ENCODE results near the gene RPTOR. TPM values are rescaled to one million over a fixed set of nuclear protein-coding genes. Genes with fewer than 3 reads are reported as not detected.
"Not testable (repeated sequence)": the region's sequence is repeated elsewhere in the genome, so short reads cannot be mapped to it uniquely, and the experiment has no call there.

The RPTOR gene
- polyA plus RNA-seq, 4 donors, result 3.2 to 16.5 (median 10.1) TPM

DNA sequence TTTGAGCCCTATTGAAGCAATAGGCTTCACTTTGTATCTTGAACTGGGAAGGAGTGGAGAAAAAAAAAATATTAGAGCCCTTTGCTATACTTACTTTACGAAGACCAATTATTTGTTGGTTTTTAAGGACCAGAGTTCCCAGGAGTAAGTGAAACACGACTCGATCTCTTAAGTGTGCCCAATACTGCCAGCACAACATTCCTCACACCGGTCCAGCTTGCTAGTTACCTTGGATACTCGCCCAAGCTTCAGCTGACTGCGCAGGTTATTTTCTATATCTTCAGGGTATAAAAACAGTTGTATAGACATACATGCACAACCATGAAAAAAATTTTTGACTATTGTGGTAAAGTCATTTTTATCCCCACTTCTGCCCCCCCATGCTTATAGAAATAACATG lies 72.1 kb downstream of the RPTOR start:
- 95 to 100% (median 97%) methylated on average over 6 of the region's 6 CpGs for WGBS, 3 donors
- FAIRE-seq, result no peak

DNA sequence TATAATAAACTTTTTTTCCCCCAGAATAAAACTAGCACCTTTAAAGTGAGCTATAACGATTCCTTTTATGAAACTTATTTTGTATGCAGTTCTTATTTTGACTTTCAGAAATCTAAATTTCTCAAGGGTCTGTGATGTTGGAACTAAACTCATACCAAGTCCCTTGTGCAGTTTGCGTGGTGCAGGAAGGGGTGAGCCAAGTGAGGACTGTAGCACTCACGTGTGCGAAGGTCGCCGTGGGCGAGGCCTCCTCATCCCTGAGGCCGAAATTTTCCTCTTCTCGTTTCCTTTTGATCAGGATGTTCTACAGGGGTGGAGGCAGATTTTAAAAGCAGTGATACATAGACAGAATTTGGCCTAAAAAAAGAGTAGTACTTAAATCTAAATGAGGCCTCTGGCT lies 73.7 kb downstream of the RPTOR start:
- no peak overlapping the region for H3K4me3 ChIP-seq (ENCODE audit: low read depth in 1 of 3, low read length in 3 of 3)
- DNase-seq (peak in 1 of 2 donors; percentile 17), FAIRE-seq (no peak)
- peaks cover 0 to 10% (median 0%) of the 10 kb centered on the region in 3 donors for H3K36me3 ChIP-seq (ENCODE audit: control insufficient read depth in 3 of 3, insufficient read depth in 2 of 3, low read depth in 1 of 3, low read length in 3 of 3)
- no peak overlapping the region for H3K27ac ChIP-seq (ENCODE audit: low read depth in 1 of 3, low read length in 2 of 3)
- H3K4me1 ChIP-seq (ENCODE audit: control insufficient read depth in 3 of 3, insufficient read depth in 2 of 3, low read depth in 1 of 3, low read length in 2 of 3), result peaks cover 0 to 2% (median 0%) of the 10 kb centered on the region in 3 donors
- 56 to 73% (median 56%) methylated on average over 9 of the region's 9 CpGs for WGBS, 3 donors
- H3K9me3 ChIP-seq (ENCODE audit: control insufficient read depth in 2 of 2, insufficient read depth in 1 of 2, low read depth in 1 of 2, low read length in 1 of 2), result no peaks in the 10 kb centered on the region
- H3K27me3 ChIP-seq (ENCODE audit: control insufficient read depth in 3 of 3, insufficient read depth in 3 of 3, low read length in 3 of 3), result no peaks in the 10 kb centered on the region

More for the DNA sequence above, 72.1 kb downstream of the RPTOR start:
- Histone ChIP-seq H3K4me1 (ENCODE audit: control insufficient read depth in 3 of 3, insufficient read depth in 2 of 3, low read depth in 1 of 3, low read length in 2 of 3) (peaks cover 0 to 2% (median 0%) of the 10 kb centered on the region in 3 donors), H3K9me3 (ENCODE audit: control insufficient read depth in 2 of 2, insufficient read depth in 1 of 2, low read depth in 1 of 2, low read length in 1 of 2) (no peaks in the 10 kb centered on the region), H3K27me3 (ENCODE audit: control insufficient read depth in 3 of 3, insufficient read depth in 3 of 3, low read length in 3 of 3) (no peaks in the 10 kb centered on the region), H3K4me3 (ENCODE audit: low read depth in 1 of 3, low read length in 3 of 3) (no peak overlapping the region), H3K36me3 (ENCODE audit: control insufficient read depth in 3 of 3, insufficient read depth in 2 of 3, low read depth in 1 of 3, low read length in 3 of 3) (peaks cover 0 to 6% (median 0%) of the 10 kb centered on the region in 3 donors), H3K27ac (ENCODE audit: low read depth in 1 of 3, low read length in 2 of 3) (no peak overlapping the region)
- no peak for DNase-seq

DNA sequence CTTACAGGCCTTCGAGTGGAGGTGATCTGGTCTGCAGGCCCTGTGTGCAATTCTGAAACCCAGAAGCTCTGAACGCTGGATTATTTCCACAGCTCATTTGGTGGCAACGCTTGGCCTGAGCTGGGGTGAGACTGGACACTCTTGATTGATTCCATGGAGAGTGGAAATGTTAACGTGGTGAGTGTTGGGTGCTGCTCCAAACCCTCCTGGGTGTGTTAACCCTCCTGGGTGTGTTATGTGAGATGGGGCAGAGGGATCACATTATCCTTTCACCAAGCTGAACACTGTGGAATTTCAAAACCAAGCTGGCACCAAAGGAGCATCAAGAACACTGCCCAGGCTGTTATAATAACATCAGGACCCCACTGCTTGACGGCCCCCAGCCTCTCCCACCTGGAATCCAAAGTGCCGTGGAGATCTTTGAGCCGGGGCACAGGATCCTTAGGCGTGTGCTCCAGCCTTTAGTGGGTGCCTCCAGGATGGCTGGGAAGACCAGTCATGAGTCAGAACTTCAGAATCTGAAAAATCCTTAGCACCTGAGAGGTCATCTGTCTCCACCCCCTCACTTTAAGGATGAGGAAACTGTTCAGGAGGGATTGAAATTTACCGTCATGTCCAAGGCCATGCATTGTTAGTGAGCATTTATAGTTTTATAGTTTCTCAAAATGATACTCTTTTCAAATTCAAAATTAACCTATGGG lies 75.0 kb downstream of the RPTOR start:
- Histone ChIP-seq H3K9me3 (ENCODE audit: control insufficient read depth in 2 of 2, insufficient read depth in 1 of 2, low read depth in 1 of 2, low read length in 1 of 2) (no peaks in the 10 kb centered on the region), H3K4me1 (ENCODE audit: control insufficient read depth in 3 of 3, insufficient read depth in 2 of 3, low read depth in 1 of 3, low read length in 2 of 3) (peaks cover 0 to 2% (median 0%) of the 10 kb centered on the region in 3 donors), H3K36me3 (ENCODE audit: control insufficient read depth in 3 of 3, insufficient read depth in 2 of 3, low read depth in 1 of 3, low read length in 3 of 3) (peaks cover 0 to 10% (median 0%) of the 10 kb centered on the region in 3 donors), H3K4me3 (ENCODE audit: low read depth in 1 of 3, low read length in 3 of 3) (no peak overlapping the region), H3K27ac (ENCODE audit: low read depth in 1 of 3, low read length in 2 of 3) (no peak overlapping the region), H3K27me3 (ENCODE audit: control insufficient read depth in 3 of 3, insufficient read depth in 3 of 3, low read length in 3 of 3) (no peaks in the 10 kb centered on the region)
- DNase-seq, result no peak
- FAIRE-seq, result no peak
- 78 to 86% (median 86%) methylated on average over 9 of the region's 9 CpGs for WGBS, 3 donors

DNA sequence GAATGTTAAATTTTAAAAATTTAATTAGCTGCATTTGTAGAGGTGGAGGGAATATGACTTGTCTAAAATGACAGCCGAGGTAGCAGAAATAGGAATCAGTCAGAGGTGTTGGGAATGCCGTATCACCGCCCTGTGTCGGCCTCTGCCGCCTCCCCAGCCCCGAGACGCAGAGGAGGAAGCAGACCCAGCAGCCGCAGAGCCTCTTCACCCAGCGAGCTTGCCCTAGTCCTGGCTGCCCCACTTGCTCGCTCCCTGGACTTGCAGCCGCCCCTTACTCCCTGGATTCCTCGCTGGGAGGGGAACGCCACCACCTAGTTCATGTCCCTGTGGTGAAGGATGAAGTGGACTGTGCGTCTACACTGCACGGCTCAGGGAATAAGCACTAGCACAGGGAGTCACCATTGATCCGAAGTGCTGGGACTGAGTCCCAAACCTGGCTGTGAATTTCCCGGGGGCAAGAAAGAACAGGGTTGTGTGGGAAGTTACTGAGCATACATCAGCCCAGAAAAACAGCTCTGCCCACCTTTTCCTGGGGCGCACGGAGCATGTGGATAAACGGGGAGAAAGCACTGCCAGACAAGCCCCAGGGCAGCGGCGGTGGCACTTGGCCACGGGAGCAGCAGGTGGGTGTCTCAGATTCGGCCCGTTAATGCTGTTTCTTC lies 76.8 kb downstream of the RPTOR start:
- Histone ChIP-seq H3K27ac (ENCODE audit: low read depth in 1 of 3, low read length in 2 of 3) (no peak overlapping the region), H3K9me3 (ENCODE audit: control insufficient read depth in 2 of 2, insufficient read depth in 1 of 2, low read depth in 1 of 2, low read length in 1 of 2) (no peaks in the 10 kb centered on the region), H3K4me1 (ENCODE audit: control insufficient read depth in 3 of 3, insufficient read depth in 2 of 3, low read depth in 1 of 3, low read length in 2 of 3) (peaks cover 0 to 2% (median 0%) of the 10 kb centered on the region in 3 donors), H3K36me3 (ENCODE audit: control insufficient read depth in 3 of 3, insufficient read depth in 2 of 3, low read depth in 1 of 3, low read length in 3 of 3) (peaks cover 0 to 15% (median 3%) of the 10 kb centered on the region in 3 donors), H3K27me3 (ENCODE audit: control insufficient read depth in 3 of 3, insufficient read depth in 3 of 3, low read length in 3 of 3) (no peaks in the 10 kb centered on the region), H3K4me3 (ENCODE audit: low read depth in 1 of 3, low read length in 3 of 3) (no peak overlapping the region)
- FAIRE-seq (no peak), DNase-seq (no peak)
- WGBS, 3 donors, result 88 to 92% (median 89%) methylated on average over 24 to 25 of the region's 25 CpGs

DNA sequence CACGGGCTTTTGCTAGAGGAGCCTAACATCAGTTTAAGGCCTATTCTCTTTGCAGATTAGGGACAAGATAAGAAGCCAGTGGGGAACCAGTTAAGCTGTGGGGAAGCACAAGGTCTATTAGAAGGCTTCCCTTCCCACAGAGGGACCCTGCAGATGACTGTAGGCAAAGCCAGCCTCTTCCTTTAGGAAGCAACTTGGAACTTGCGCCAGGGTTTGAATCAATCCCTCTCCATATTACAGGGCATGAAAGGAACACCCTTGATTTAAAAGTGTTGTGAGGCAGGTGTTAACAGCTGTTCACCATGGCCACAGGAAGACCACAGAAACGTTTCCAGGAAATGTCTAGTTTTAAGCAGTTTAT lies 77.3 kb downstream of the RPTOR start:
- no peak for DNase-seq

DNA sequence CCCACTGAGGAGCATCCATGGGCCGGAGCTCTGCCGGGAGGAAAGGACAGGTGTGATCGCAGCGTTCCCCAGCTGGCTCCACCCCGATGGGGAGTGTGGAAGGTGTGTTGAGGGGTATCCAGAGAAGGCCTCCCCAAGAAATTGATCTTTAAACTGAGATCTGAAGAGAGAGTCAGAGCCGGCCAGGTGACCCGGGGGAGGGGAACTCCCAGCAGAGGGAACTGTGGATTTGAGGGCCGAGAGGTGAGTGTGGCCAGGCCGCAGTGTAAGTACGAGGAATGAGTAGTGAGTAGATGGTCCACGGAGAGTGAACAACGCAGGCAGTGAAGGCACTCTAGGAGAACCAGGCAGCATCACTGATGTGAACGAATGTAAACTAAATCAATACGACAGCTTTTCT lies 80.2 kb downstream of the RPTOR start:
- Histone ChIP-seq H3K4me3 (ENCODE audit: low read depth in 1 of 3, low read length in 3 of 3) (no peak overlapping the region), H3K27ac (ENCODE audit: low read depth in 1 of 3, low read length in 2 of 3) (no peak overlapping the region), H3K27me3 (ENCODE audit: control insufficient read depth in 3 of 3, insufficient read depth in 3 of 3, low read length in 3 of 3) (no peaks in the 10 kb centered on the region), H3K4me1 (ENCODE audit: control insufficient read depth in 3 of 3, insufficient read depth in 2 of 3, low read depth in 1 of 3, low read length in 2 of 3) (no peaks in the 10 kb centered on the region), H3K9me3 (ENCODE audit: control insufficient read depth in 2 of 2, insufficient read depth in 1 of 2, low read depth in 1 of 2, low read length in 1 of 2) (peaks cover 0 to 13% of the 10 kb centered on the region in 2 donors), H3K36me3 (ENCODE audit: control insufficient read depth in 3 of 3, insufficient read depth in 2 of 3, low read depth in 1 of 3, low read length in 3 of 3) (peaks cover 3 to 12% (median 3%) of the 10 kb centered on the region in 3 donors)
- no peak for DNase-seq
- FAIRE-seq, result no peak
- WGBS, 3 donors, result 90 to 92% (median 90%) methylated on average over 14 of the region's 14 CpGs

More for the DNA sequence above, 77.3 kb downstream of the RPTOR start:
- no peak overlapping the region for H3K27ac ChIP-seq (ENCODE audit: low read depth in 1 of 3, low read length in 2 of 3)
- peaks cover 2 to 15% (median 3%) of the 10 kb centered on the region in 3 donors for H3K36me3 ChIP-seq (ENCODE audit: control insufficient read depth in 3 of 3, insufficient read depth in 2 of 3, low read depth in 1 of 3, low read length in 3 of 3)
- H3K9me3 ChIP-seq (ENCODE audit: control insufficient read depth in 2 of 2, insufficient read depth in 1 of 2, low read depth in 1 of 2, low read length in 1 of 2), result no peaks in the 10 kb centered on the region
- H3K27me3 ChIP-seq (ENCODE audit: control insufficient read depth in 3 of 3, insufficient read depth in 3 of 3, low read length in 3 of 3), result no peaks in the 10 kb centered on the region
- no peak for FAIRE-seq
- 49 to 60% (median 54%) methylated on average over 3 of the region's 3 CpGs for WGBS, 3 donors
- H3K4me1 ChIP-seq (ENCODE audit: control insufficient read depth in 3 of 3, insufficient read depth in 2 of 3, low read depth in 1 of 3, low read length in 2 of 3), result peaks cover 0 to 2% (median 0%) of the 10 kb centered on the region in 3 donors
- H3K4me3 ChIP-seq (ENCODE audit: low read depth in 1 of 3, low read length in 3 of 3), result no peak overlapping the region

DNA sequence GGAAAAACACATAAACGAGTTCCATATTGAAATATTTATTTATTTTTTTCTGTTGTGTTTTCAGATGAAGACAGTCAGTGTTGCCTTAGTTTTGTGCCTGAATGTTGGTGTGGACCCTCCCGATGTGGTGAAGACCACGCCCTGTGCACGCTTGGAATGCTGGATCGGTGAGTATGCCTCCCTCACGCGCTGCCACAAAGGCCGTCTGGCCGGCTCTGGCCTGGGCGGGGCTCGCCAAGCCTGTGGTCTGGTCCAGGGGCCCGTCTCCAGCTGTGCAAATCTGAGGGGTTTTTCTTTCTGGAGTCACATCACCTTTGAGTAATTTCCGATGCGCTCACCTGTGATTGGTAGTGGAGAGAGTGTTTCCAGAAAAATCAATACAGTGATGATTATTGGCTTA lies 81.0 kb downstream of the RPTOR start:
- H3K9me3 ChIP-seq (ENCODE audit: control insufficient read depth in 2 of 2, insufficient read depth in 1 of 2, low read depth in 1 of 2, low read length in 1 of 2), result peaks cover 0 to 15% of the 10 kb centered on the region in 2 donors
- WGBS, 3 donors, result 92 to 94% (median 92%) methylated on average over 14 of the region's 14 CpGs
- H3K4me1 ChIP-seq (ENCODE audit: control insufficient read depth in 3 of 3, insufficient read depth in 2 of 3, low read depth in 1 of 3, low read length in 2 of 3), result no peaks in the 10 kb centered on the region
- no peaks in the 10 kb centered on the region for H3K27me3 ChIP-seq (ENCODE audit: control insufficient read depth in 3 of 3, insufficient read depth in 3 of 3, low read length in 3 of 3)
- no peak for FAIRE-seq
- no peak overlapping the region for H3K27ac ChIP-seq (ENCODE audit: low read depth in 1 of 3, low read length in 2 of 3)
- no peak for DNase-seq
- no peak overlapping the region for H3K4me3 ChIP-seq (ENCODE audit: low read depth in 1 of 3, low read length in 3 of 3)
- peaks cover 3 to 14% (median 3%) of the 10 kb centered on the region in 3 donors for H3K36me3 ChIP-seq (ENCODE audit: control insufficient read depth in 3 of 3, insufficient read depth in 2 of 3, low read depth in 1 of 3, low read length in 3 of 3)

DNA sequence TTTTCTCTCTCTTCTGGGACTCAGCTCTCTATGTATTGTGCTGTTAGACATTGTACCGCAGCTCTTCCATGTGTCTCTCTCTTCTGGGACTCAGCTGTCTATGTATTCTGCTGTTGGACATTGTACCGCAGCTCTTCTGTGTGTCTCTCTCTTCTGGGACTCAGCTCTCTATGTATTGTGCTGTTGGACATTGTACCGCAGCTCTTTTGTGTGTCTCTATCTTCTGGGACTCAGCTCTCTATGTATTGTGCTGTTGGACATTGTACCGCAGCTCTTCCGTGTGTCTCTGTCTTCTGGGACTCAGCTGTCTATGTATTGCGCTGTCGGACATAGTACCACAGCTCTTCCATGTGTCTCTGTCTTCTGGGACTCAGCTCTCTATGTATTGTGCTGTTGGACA lies 84.2 kb downstream of the RPTOR start:
- 89 to 92% (median 92%) methylated on average over 7 of the region's 7 CpGs for WGBS, 3 donors
- not testable (repeated sequence) for H3K27me3 ChIP-seq (ENCODE audit: control insufficient read depth in 3 of 3, insufficient read depth in 3 of 3, low read length in 3 of 3); H3K4me1 ChIP-seq (ENCODE audit: control insufficient read depth in 3 of 3, insufficient read depth in 2 of 3, low read depth in 1 of 3, low read length in 2 of 3); H3K27ac ChIP-seq (ENCODE audit: low read depth in 1 of 3, low read length in 2 of 3); H3K4me3 ChIP-seq (ENCODE audit: low read depth in 1 of 3, low read length in 3 of 3); DNase-seq; FAIRE-seq
- peaks cover 3 to 16% (median 3%) of the 10 kb centered on the region in 3 donors for H3K36me3 ChIP-seq (ENCODE audit: control insufficient read depth in 3 of 3, insufficient read depth in 2 of 3, low read depth in 1 of 3, low read length in 3 of 3)
- peaks cover 0 to 15% of the 10 kb centered on the region in 2 donors for H3K9me3 ChIP-seq (ENCODE audit: control insufficient read depth in 2 of 2, insufficient read depth in 1 of 2, low read depth in 1 of 2, low read length in 1 of 2)

Measured in small intestine (tissue), 7 donors.